SK-N-SH (cell line): ENCODE measurements around the gene PCNX2. TPM values are rescaled to one million over a fixed set of nuclear protein-coding genes. Genes with fewer than 3 reads are reported as not detected.

Experiments
- CTCF ChIA-PET: fragments of 300-600, 350-600 bp; formaldehyde crosslinking; extraction: SDS; loops from one replicate; lab custom pipeline; 2021; lab: Yijun Ruan, JAX
- POLR2A ChIA-PET: fragments of 350-600 bp; sonication (Branson Sonifier 250); formaldehyde crosslinking; extraction: SDS; loops from one replicate; lab custom pipeline; 2020; ENCODE audit warnings: antibody characterized with exemption, inconsistent platforms; lab: Yijun Ruan, JAX
- DNase-seq: peaks from one replicate; pipeline ENCODE4 v3.0.0; 2012
- H2AFZ ChIP-seq: fragments of 200-600 bp; sonication (generic); 2 replicates; pipeline ENCODE4 v1.8.1; 2016; ENCODE audit warnings: antibody characterized with exemption, mild to moderate bottlenecking, low read depth
- H3F3A ChIP-seq: fragments of 200-600 bp; sonication (generic); replicated peaks from 2 replicates; pipeline ENCODE3; 2016; ENCODE audit warnings: antibody characterized with exemption, mild to moderate bottlenecking; ENCODE audit not compliant: insufficient read depth
- H3K27ac ChIP-seq, 2 experiments: fragments of 200-500 bp in 1 of 2; fragments of 200-600 bp in 1 of 2; sonication (Bioruptor generic) in 1 of 2; sonication (generic), shearing (Covaris generic) in 1 of 2; 2 replicates each; pipeline versions ENCODE4 v1.5.1 to v1.6.1; 2014 to 2016; ENCODE audit warnings: low read depth in 2 of 2, inconsistent platforms in 1 of 2, low read length in 1 of 2, mild to moderate bottlenecking in 1 of 2, mixed read lengths in 1 of 2
- H3K27me3 ChIP-seq: fragments of 200-600 bp; sonication (generic), shearing (Covaris generic); 2 replicates; pipeline ENCODE4 v1.6.1; 2016; ENCODE audit warnings: mixed run types; ENCODE audit not compliant: insufficient read depth
- H3K36me3 ChIP-seq, 2 experiments: fragments of 200-500 bp in 1 of 2; fragments of 200-600 bp in 1 of 2; sonication (Bioruptor generic) in 1 of 2; sonication (generic) in 1 of 2; replicated peaks in 1 of 2; 2 replicates each; pipeline versions ENCODE3 to v1.5.1; 2014 to 2016; ENCODE audit warnings: low read length in 1 of 2, mild to moderate bottlenecking in 1 of 2; ENCODE audit not compliant: insufficient read depth in 2 of 2, control insufficient read depth in 1 of 2
- H3K4me1 ChIP-seq, 2 experiments: fragments of 200-500 bp in 1 of 2; fragments of 200-600 bp in 1 of 2; sonication (Bioruptor generic) in 1 of 2; sonication (generic), shearing (Covaris generic) in 1 of 2; 2 replicates each; pipeline versions ENCODE4 v1.5.1 to v1.6.1; 2014 to 2016; ENCODE audit warnings: low read depth in 1 of 2, low read length in 1 of 2, mixed run types in 1 of 2; ENCODE audit not compliant: insufficient read depth in 2 of 2, control insufficient read depth in 1 of 2
- H3K4me2 ChIP-seq: fragments of 200-600 bp; sonication (generic), shearing (Covaris generic); 2 replicates; pipeline ENCODE4 v1.6.1; 2017; ENCODE audit warnings: mixed run types
- H3K4me3 ChIP-seq, 2 experiments: fragments of 200-500 bp in 1 of 2; fragments of 200-600 bp in 1 of 2; sonication (Bioruptor generic) in 1 of 2; sonication (generic), shearing (Covaris generic) in 1 of 2; 2 replicates each; pipeline versions ENCODE4 v1.5.1 to v1.8.1; 2014 to 2016; ENCODE audit warnings: low read depth in 2 of 2, inconsistent platforms in 1 of 2, low read length in 1 of 2, mild to moderate bottlenecking in 1 of 2, mixed read lengths in 1 of 2, moderate library complexity in 1 of 2
- H3K79me2 ChIP-seq: fragments of 200-600 bp; sonication (generic); 2 replicates; pipeline ENCODE4 v1.8.1; 2017; ENCODE audit warnings: mild to moderate bottlenecking; ENCODE audit not compliant: insufficient read depth
- H3K9ac ChIP-seq: fragments of 200-600 bp; sonication (generic); 2 replicates; pipeline ENCODE4 v1.6.1; 2017; ENCODE audit warnings: mixed run types
- H3K9me2 ChIP-seq: fragments of 200-600 bp; sonication (generic); 2 replicates; pipeline ENCODE4 v1.6.1; 2017; ENCODE audit warnings: mixed run types
- H3K9me3 ChIP-seq: fragments of 200-600 bp; sonication (generic); 2 replicates; pipeline ENCODE4 v1.6.1; 2017; ENCODE audit warnings: mixed run types, mild to moderate bottlenecking, moderate library complexity
- H4K20me1 ChIP-seq: fragments of 200-600 bp; sonication (generic); 2 replicates; pipeline ENCODE4 v1.6.1; 2017; ENCODE audit warnings: mild to moderate bottlenecking, mixed run types; ENCODE audit not compliant: insufficient read depth
- CHD2 ChIP-seq: fragments of 150-350 bp; IDR thresholded peaks from 2 replicates; pipeline ENCODE4 v1.6.1; 2018; ENCODE audit warnings: low read length; ENCODE audit not compliant: partially characterized antibody
- EP300 ChIP-seq, 2 experiments: IDR thresholded peaks; 2 replicates each; pipeline versions ENCODE4 v1.4.0 to v1.6.1; 2012; ENCODE audit warnings: borderline replicate concordance in 1 of 2, low read depth in 1 of 2, low read length in 1 of 2
- EZH2phosphoT487 ChIP-seq: fragments of 200-600 bp; sonication (generic); IDR thresholded peaks from 2 replicates; pipeline ENCODE4 v1.6.1; 2017; ENCODE audit warnings: low read depth, mixed run types, mild to moderate bottlenecking, antibody characterized with exemption, moderate library complexity, borderline replicate concordance
- FOSL2 ChIP-seq: IDR thresholded peaks from 2 replicates; pipeline ENCODE4 v1.4.0; 2012; ENCODE audit warnings: low read depth, mild to moderate bottlenecking, moderate library complexity, borderline replicate concordance
- FOXM1 ChIP-seq: IDR thresholded peaks from 2 replicates; pipeline ENCODE4 v1.4.0; 2012; ENCODE audit warnings: low read depth, mild to moderate bottlenecking
- GABPA ChIP-seq: IDR thresholded peaks from 2 replicates; pipeline ENCODE4 v1.4.0; 2012; ENCODE audit warnings: low read depth, mild to moderate bottlenecking
- GATA2 ChIP-seq: sonication (generic); formaldehyde crosslinking; IDR thresholded peaks from 2 replicates; pipeline ENCODE4 v1.5.0; 2020; ENCODE audit warnings: mild to moderate bottlenecking, missing genetic modification reagents
- JUND ChIP-seq: IDR thresholded peaks from 2 replicates; pipeline ENCODE4 v1.4.0; 2012
- MAX ChIP-seq: IDR thresholded peaks from 2 replicates; pipeline ENCODE4 v1.4.0; 2012; ENCODE audit warnings: low read depth
- MEF2A ChIP-seq: IDR thresholded peaks from 2 replicates; pipeline ENCODE4 v1.4.0; 2012; ENCODE audit warnings: low read depth, borderline replicate concordance
- MXI1 ChIP-seq: IDR thresholded peaks from 2 replicates; pipeline ENCODE4 v1.6.1; 2012; ENCODE audit warnings: mild to moderate bottlenecking, low read depth, low read length, improper control_type of control experiment
- NRF1 ChIP-seq: IDR thresholded peaks from 2 replicates; pipeline ENCODE4 v1.6.1; 2012; ENCODE audit warnings: low read depth, mild to moderate bottlenecking, low read length
- RAD21 ChIP-seq: IDR thresholded peaks from 2 replicates; pipeline ENCODE4 v1.6.1; 2012; ENCODE audit warnings: mild to moderate bottlenecking, low read length
- RCOR1 ChIP-seq: fragments of 150-350 bp; IDR thresholded peaks from 2 replicates; pipeline ENCODE4 v1.6.1; 2017; ENCODE audit warnings: antibody characterized with exemption, low read length
- REST ChIP-seq: IDR thresholded peaks from 2 replicates; pipeline ENCODE4 v1.6.1; 2012; ENCODE audit warnings: mild to moderate bottlenecking, low read depth, low read length, moderate library complexity
- RXRA ChIP-seq: IDR thresholded peaks from 2 replicates; pipeline ENCODE4 v1.4.0; 2012; ENCODE audit warnings: low read depth, mild to moderate bottlenecking, borderline replicate concordance
- SMC3 ChIP-seq: IDR thresholded peaks from 2 replicates; pipeline ENCODE4 v1.6.1; 2012; ENCODE audit warnings: low read depth, low read length, improper control_type of control experiment
- TAF1 ChIP-seq: IDR thresholded peaks from 2 replicates; pipeline ENCODE4 v1.6.1; 2012; ENCODE audit warnings: low read depth, mild to moderate bottlenecking, low read length, moderate library complexity, borderline replicate concordance
- USF2 ChIP-seq: fragments of 150-350 bp; IDR thresholded peaks from 2 replicates; pipeline ENCODE4 v1.6.1; 2017; ENCODE audit warnings: antibody characterized with exemption, low read length, low read depth, borderline replicate concordance
- YY1 ChIP-seq: IDR thresholded peaks from 2 replicates; pipeline ENCODE4 v1.4.0; 2012; ENCODE audit warnings: low read depth, mild to moderate bottlenecking
- polyA plus RNA-seq, 3 experiments: library from polyadenylated mRNA; depleted of rRNA; stranded (reverse); fragments of >200 nt; gene quantifications; 2 replicates each; pipeline ENCODE4 v1.2.3, GENCODE V29; 2012
- TF ChIP-seq, protein P1 (sequence below): IDR thresholded peaks from 2 replicates; pipeline ENCODE4; 2012

PCNX2 gene
- polyA plus RNA-seq, 1 of the 3 experiments (the other 2 are of a cell fraction), result 10.6 TPM

DNA sequence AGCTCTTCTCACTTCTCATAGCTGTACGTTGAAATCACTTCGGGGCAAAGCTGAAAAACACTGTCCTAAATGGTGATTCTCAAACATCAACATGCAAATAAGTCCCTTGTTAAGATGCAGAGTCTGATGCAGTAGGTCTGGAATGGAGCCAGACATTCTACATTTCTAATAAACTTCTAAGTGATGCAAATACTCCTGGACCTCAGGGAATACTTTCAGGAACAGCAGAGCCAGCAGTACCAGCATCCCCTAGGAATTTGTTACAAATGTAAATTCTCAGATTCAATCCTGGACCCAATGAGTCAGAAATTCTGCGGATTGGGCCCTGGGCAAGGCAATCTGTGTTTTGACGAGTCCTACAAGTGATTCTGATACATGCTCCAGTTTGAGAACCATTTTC lies 152.3 kb downstream of the PCNX2 start (continued):
- TF ChIP-seq REST (no peak), USF2 (no peak)

- DNase-seq, result no peak
Observed at GRCh38 chr1:233140974-233141373, 154.6 kb downstream of the PCNX2 start.

More at GRCh38 chr1:233140974-233141373, 154.6 kb downstream of the PCNX2 start:
- no peak overlapping the region for H3K4me3 ChIP-seq
- H2AFZ ChIP-seq, result no peak overlapping the region
- H4K20me1 ChIP-seq, result no peaks in the 10 kb centered on the region
- H3F3A ChIP-seq, result no peaks in the 10 kb centered on the region
- no peaks in the 10 kb centered on the region for H3K9me2 ChIP-seq
- H3K36me3 ChIP-seq, result peaks cover 9 to 24% of the 10 kb centered on the region in 2 experiments
- H3K9me3 ChIP-seq, result no peaks in the 10 kb centered on the region
- H3K27ac ChIP-seq, result no peak overlapping the region
- CTCF ChIA-PET, result interaction anchor here (1.1 kb wide), 1 partner anchor 101 kb away, joined by 3 read pairs; no protein-coding TSS in a partner anchor
- H3K4me2 ChIP-seq, result no peak overlapping the region
- H3K79me2 ChIP-seq, result no peaks in the 10 kb centered on the region
- TF ChIP-seq CHD2 (no peak), RCOR1 (no peak), MEF2A (no peak), YY1 (no peak), FOXM1 (no peak), EP300 (IDR thresholded peaks at IDR 0.05; ENCODE audit: borderline replicate concordance in 1 of 2, low read depth in 1 of 2, low read length in 1 of 2) (no peak), NRF1 (no peak), TAF1 (no peak), GATA2 (CRISPR knock-in tag) (no peak), JUND (no peak), RXRA (no peak), USF2 (no peak), MAX (no peak), MXI1 (no peak), SMC3 (no peak), FOSL2 (no peak), EZH2phosphoT487 (no peak), RAD21 (no peak), GABPA (no peak)
- TF ChIP-seq, protein P1, sequence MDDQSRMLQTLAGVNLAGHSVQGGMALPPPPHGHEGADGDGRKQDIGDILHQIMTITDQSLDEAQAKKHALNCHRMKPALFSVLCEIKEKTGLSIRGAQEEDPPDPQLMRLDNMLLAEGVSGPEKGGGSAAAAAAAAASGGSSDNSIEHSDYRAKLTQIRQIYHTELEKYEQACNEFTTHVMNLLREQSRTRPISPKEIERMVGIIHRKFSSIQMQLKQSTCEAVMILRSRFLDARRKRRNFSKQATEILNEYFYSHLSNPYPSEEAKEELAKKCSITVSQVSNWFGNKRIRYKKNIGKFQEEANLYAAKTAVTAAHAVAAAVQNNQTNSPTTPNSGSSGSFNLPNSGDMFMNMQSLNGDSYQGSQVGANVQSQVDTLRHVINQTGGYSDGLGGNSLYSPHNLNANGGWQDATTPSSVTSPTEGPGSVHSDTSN, result no peak
- TF ChIP-seq, all 33 proteins: peak for 0
- H3K27me3 ChIP-seq, result no peaks in the 10 kb centered on the region
- H3K4me1 ChIP-seq, result no peaks in the 10 kb centered on the region; a peak in 2 of 4 replicates
- POLR2A ChIA-PET, result no interaction called here
- H3K9ac ChIP-seq, result no peak overlapping the region
